ENCODE results near the gene MEF2C. TPM values are rescaled to one million over a fixed set of nuclear protein-coding genes. Genes with fewer than 3 reads are reported as not detected.

MEF2C gene
- total and polyA plus RNA-seq, 2 of the 13 experiments (the other 11 are each of a cell fraction or from before 2014, with no cell fraction given): 0.02 TPM; not detected in 1

- H3K4me1 ChIP-seq (ENCODE audit: insufficient read depth, low read length): 0 out of 2 replicates have a peak, but pooled peaks cover 5% of the 10 kb centered on the region
- no peaks in the 10 kb centered on the region for H3K36me3 ChIP-seq (replicated peaks in 1 of 2; ENCODE audit: control insufficient read depth in 1 of 2, insufficient read depth in 2 of 2, low read length in 2 of 2)
- intact Hi-C loops (cut with micrococcal nuclease; ENCODE audit: unreplicated experiment) (no loop called here), in situ Hi-C loops (cut with HindIII; ENCODE audit: extremely low pct_ligation_motif_present, low pct_unique_long_range_greater_than_20kb) (no loop called here)
- ChIA-PET CTCF (ENCODE audit: low intra/inter-chr PET ratio, low total read pairs) (no interaction called here), POLR2A (no interaction called here)
- 27% methylated on average over 28 of the region's 46 CpGs for WGBS (ENCODE audit: low lambda C conversion rate)
- H3K79me2 ChIP-seq (ENCODE audit: insufficient read depth, low read length): no peaks in the 10 kb centered on the region
- no peak overlapping the region for H3K9ac ChIP-seq (ENCODE audit: insufficient read depth, low read depth, low read length)
- no peak overlapping the region; a peak in 1 of 6 replicates for H3K4me3 ChIP-seq (replicated peaks in 1 of 3; ENCODE audit: insufficient read depth in 1 of 3, low read depth in 2 of 3, low read length in 3 of 3)
- H2AFZ ChIP-seq (ENCODE audit: low read length): no peak overlapping the region
- no peaks in the 10 kb centered on the region for H3K9me3 ChIP-seq (ENCODE audit: low read length)
- DNase-seq (ENCODE audit: low spot score): no peak
- no peak overlapping the region for H3K27ac ChIP-seq (ENCODE audit: extremely low read length, insufficient read depth, low read length)
- peak overlapping the region; percentile 45; the same call in 1 of the 2 replicates for H3K4me2 ChIP-seq (ENCODE audit: low read depth, low read length)
- TF ChIP-seq RXRA (CRISPR knock-in tag; IDR thresholded peaks at IDR 0.05) (no peak), ATF7 (IDR thresholded peaks at IDR 0.05) (no peak), ATF7 (CRISPR knock-in tag; IDR thresholded peaks at IDR 0.05) (no peak), YEATS2 (CRISPR knock-in tag; IDR thresholded peaks at IDR 0.05; ENCODE audit: borderline replicate concordance) (no peak), THRA (CRISPR knock-in tag; IDR thresholded peaks at IDR 0.05; ENCODE audit: borderline replicate concordance) (no peak), SMARCC2 (IDR thresholded peaks at IDR 0.05) (no peak), ZNF773 (CRISPR knock-in tag; IDR thresholded peaks at IDR 0.05; ENCODE audit: borderline replicate concordance) (no peak), CEBPZ (IDR thresholded peaks at IDR 0.05; ENCODE audit: low read length) (no peak), MTF2 (CRISPR knock-in tag; IDR thresholded peaks at IDR 0.05; ENCODE audit: borderline replicate concordance) (no peak), MAFK (conservative IDR thresholded peaks at IDR 0.05 in 1 of 2, IDR thresholded peaks at IDR 0.05 in 1 of 2; ENCODE audit: low read length in 2 of 2) (no peak), ZNF230 (CRISPR knock-in tag; IDR thresholded peaks at IDR 0.05) (no peak), HNF4G (IDR thresholded peaks at IDR 0.05; ENCODE audit: borderline replicate concordance, low read depth, low read length) (no peak), HNF4G (CRISPR knock-in tag; IDR thresholded peaks at IDR 0.05; ENCODE audit: borderline replicate concordance, low read depth) (no peak)
- H4K20me1 ChIP-seq (ENCODE audit: insufficient read depth, low read length): no peaks in the 10 kb centered on the region
- H3K27me3 ChIP-seq (ENCODE audit: control insufficient read depth in 1 of 2, insufficient read depth in 2 of 2, low read length in 2 of 2): peaks cover 0 to 24% of the 10 kb centered on the region in 2 experiments; a peak in 3 of 5 replicates
- ATAC-seq: no peak
- no peak for FAIRE-seq
- BruUV-seq (replicated peaks): no TSS peak
Measured at GRCh38 chr5:88883836-88884607, 1.0 kb upstream of the MEF2C start.
